Panc1 (cell line): ENCODE data around the gene H6PD. TPM values are rescaled to one million over a fixed set of nuclear protein-coding genes. Genes with fewer than 3 reads are reported as not detected.
A peak's percentile ranks its signal among the peaks of the same experiment; 100 is the strongest.

ENCODE experiments used
- ATAC-seq: fragments of 200-7000 bp; cut with Tn5 transposase; 2 replicates; pipeline ENCODE4 v1.9.1; 2020; ENCODE audit warnings: mild to moderate bottlenecking, moderate library complexity
- BruUV-seq: library from RNA; stranded (reverse); fragments of 400-500 nt; replicated peaks from 2 replicates; lab custom pipeline; 2021; lab: Mats Ljungman, UMichigan
- CTCF ChIA-PET: fragments of 300-600 bp; sonication (Branson Sonifier 250); formaldehyde crosslinking; loops from one replicate; lab custom pipeline; 2022; ENCODE audit warnings: antibody characterized with exemption; lab: Charles Lee
- POLR2A ChIA-PET: fragments of 300-600 bp; sonication (Branson Sonifier 250); formaldehyde crosslinking; loops from one replicate; lab custom pipeline; 2022; ENCODE audit warnings: antibody characterized with exemption; lab: Charles Lee
- DNase-seq: peaks from one replicate; pipeline ENCODE4 v3.0.0-alpha.2; 2010; ENCODE audit warnings: low read depth, low spot score
- H3K27ac ChIP-seq: 2 replicates; pipeline ENCODE4 v1.5.1; 2011; ENCODE audit warnings: mild to moderate bottlenecking, low read length, inconsistent platforms
- H3K27me3 ChIP-seq: fragments of 200-500 bp; sonication (Bioruptor generic); 2 replicates; pipeline ENCODE4 v1.6.0; 2014; ENCODE audit warnings: low read length, inconsistent platforms; ENCODE audit not compliant: control insufficient read depth, insufficient read depth
- H3K36me3 ChIP-seq: fragments of 200-500 bp; sonication (Bioruptor generic); 2 replicates; pipeline ENCODE4 v1.5.1; 2014; ENCODE audit warnings: inconsistent platforms, mild to moderate bottlenecking, low read length, moderate library complexity; ENCODE audit not compliant: control insufficient read depth, insufficient read depth
- H3K4me1 ChIP-seq: 2 replicates; pipeline ENCODE4 v1.5.1; 2011; ENCODE audit warnings: inconsistent platforms, mild to moderate bottlenecking, low read length, moderate library complexity; ENCODE audit not compliant: control insufficient read depth, insufficient read depth
- H3K4me3 ChIP-seq, 2 experiments: 2 replicates each; pipeline ENCODE4 v1.5.1; 2011 to 2012; ENCODE audit warnings: low read depth in 2 of 2, low read length in 2 of 2, mild to moderate bottlenecking in 2 of 2, inconsistent platforms in 1 of 2, moderate library complexity in 1 of 2
- H3K9me3 ChIP-seq: fragments of 200-500 bp; sonication (Bioruptor generic); 2 replicates; pipeline ENCODE4 v1.5.1; 2014; ENCODE audit warnings: low read depth, mild to moderate bottlenecking, inconsistent platforms, low read length, moderate library complexity; ENCODE audit not compliant: control insufficient read depth, insufficient read depth
- CTCF ChIP-seq: fragments of 450-650 bp; IDR thresholded peaks from 2 replicates; pipeline ENCODE4 v1.5.1; 2017; ENCODE audit warnings: mild to moderate bottlenecking
- POLR2AphosphoS5 ChIP-seq: IDR thresholded peaks from 2 replicates; pipeline ENCODE4 v1.6.1; 2012; ENCODE audit warnings: mild to moderate bottlenecking, low read depth, low read length, moderate library complexity
- REST ChIP-seq, 2 experiments: IDR thresholded peaks; 2 replicates each; pipeline ENCODE4 v1.6.1; 2011 to 2012; ENCODE audit warnings: low read depth in 2 of 2, control low read depth in 1 of 2, low read length in 1 of 2, mild to moderate bottlenecking in 1 of 2, moderate library complexity in 1 of 2; ENCODE audit not compliant: insufficient read depth in 1 of 2
- SIN3A ChIP-seq: IDR thresholded peaks from 2 replicates; pipeline ENCODE4 v1.6.1; 2012; ENCODE audit warnings: low read depth, mild to moderate bottlenecking, low read length, moderate library complexity, borderline replicate concordance; ENCODE audit not compliant: insufficient read depth
- TCF7L2 ChIP-seq: IDR thresholded peaks from 2 replicates; pipeline ENCODE4 v1.6.1; 2011; ENCODE audit warnings: mild to moderate bottlenecking, low read depth, low read length, inconsistent platforms
- in situ Hi-C: cut with HindIII; loops from 2 replicates; pipeline ENCODE4 v1.10.0; 2016; ENCODE audit warnings: low sequenced_read_pairs, low pct_unique_long_range_greater_than_20kb
- intact Hi-C: fragments of 100-400 bp; cut with micrococcal nuclease; formaldehyde crosslinking; loops from one replicate; pipeline ENCODE4 v1.10.0; 2022; ENCODE audit not compliant: unreplicated experiment
- total RNA-seq: library from RNA; stranded (reverse); gene quantifications from one replicate; pipeline ENCODE4 v1.2.1, GENCODE V29; 2021; ENCODE audit not compliant: unreplicated experiment

H6PD gene
- total RNA-seq, 1 experiment from 2014 or later: 23.5 TPM

GRCh38 chr1:9270290-9270883 is 35.8 kb downstream of the H6PD start:
- no peaks in the 10 kb centered on the region for H3K36me3 ChIP-seq
- no peaks in the 10 kb centered on the region for H3K9me3 ChIP-seq
- no TSS peak for BruUV-seq
- no peak for ATAC-seq
- peak overlapping the region; percentile 59 for H3K27ac ChIP-seq
- POLR2A ChIA-PET: no interaction called here
- intact Hi-C loops (no loop called here), in situ Hi-C loops (no loop called here)
- DNase-seq: no peak
- H3K4me1 ChIP-seq: peaks cover 49% of the 10 kb centered on the region
- CTCF ChIA-PET: interaction anchor here (0.6 to 1.1 kb wide), 3 partner anchors 19 to 129 kb away, joined by 3 to 4 read pairs (median 3); no protein-coding TSS in a partner anchor
- no peak overlapping the region for H3K4me3 ChIP-seq
- TF ChIP-seq TCF7L2: no peak
- TF ChIP-seq POLR2AphosphoS5: no peak
- H3K27me3 ChIP-seq: no peaks in the 10 kb centered on the region

- TF ChIP-seq SIN3A (no peak), POLR2AphosphoS5 (no peak), CTCF (no peak)
- DNase-seq (no peak), ATAC-seq (no peak)
- in situ Hi-C loops (no loop called here), intact Hi-C loops (no loop called here)
- ChIA-PET CTCF (no interaction called here), POLR2A (no interaction called here)
- Histone ChIP-seq H3K4me3 (no peak overlapping the region), H3K27ac (peak overlapping the region; percentile 20; the same call in 1 of the 2 replicates), H3K4me1 (peaks cover 55% of the 10 kb centered on the region), H3K36me3 (no peaks in the 10 kb centered on the region), H3K9me3 (no peaks in the 10 kb centered on the region), H3K27me3 (no peaks in the 10 kb centered on the region)
- BruUV-seq: no TSS peak
Observed at GRCh38 chr1:9271283-9271682, 36.7 kb downstream of the H6PD start.

GRCh38 chr1:9271861-9272595 is 37.5 kb downstream of the H6PD start:
- DNase-seq (no peak), ATAC-seq (no peak)
- in situ Hi-C loops (no loop called here), intact Hi-C loops (no loop called here)
- Histone ChIP-seq H3K4me1 (peaks cover 55% of the 10 kb centered on the region), H3K4me3 (no peak overlapping the region), H3K36me3 (no peaks in the 10 kb centered on the region), H3K27ac (peak overlapping the region; percentile 20; the same call in 1 of the 2 replicates), H3K27me3 (no peaks in the 10 kb centered on the region), H3K9me3 (no peaks in the 10 kb centered on the region)
- ChIA-PET POLR2A (interaction anchor here (0.6 kb wide), 1 partner anchor 23 kb away, joined by 3 read pairs; no protein-coding TSS in a partner anchor), CTCF (interaction anchor here (0.7 kb wide), 1 partner anchor 343 kb away, joined by 3 read pairs; no protein-coding TSS in a partner anchor)
- no TSS peak for BruUV-seq
- no peak for TF ChIP-seq POLR2AphosphoS5
- TF ChIP-seq REST (IDR thresholded peaks at IDR 0.05; ENCODE audit: insufficient read depth in 1 of 2, low read depth in 2 of 2, low read length in 1 of 2): no peak
- TF ChIP-seq CTCF: no peak
- no peak for TF ChIP-seq TCF7L2
- TF ChIP-seq SIN3A: no peak
